Astrocyte (in vitro differentiated cells and primary cell): ENCODE data around the gene SND1. TPM values are rescaled to one million over a fixed set of nuclear protein-coding genes. Genes with fewer than 3 reads are reported as not detected.

ENCODE experiments used
- DNase-seq: peaks from one replicate; pipeline ENCODE4 v3.0.0-alpha.2; 2010; ENCODE audit warnings: low read depth
- FAIRE-seq: peaks from 2 replicates; lab custom pipeline; 2011; peaks lifted over from hg19 to GRCh38; lab: Jason Lieb, UNC
- H2AFZ ChIP-seq: 2 replicates; pipeline ENCODE4 v1.6.0; 2012; ENCODE audit warnings: low read depth, low read length, inconsistent platforms
- H3K27ac ChIP-seq: 2 replicates; pipeline ENCODE4 v1.5.1; 2011; ENCODE audit warnings: low read depth, low read length, inconsistent platforms
- H3K27me3 ChIP-seq: 2 replicates; pipeline ENCODE4 v1.6.0; 2011; ENCODE audit warnings: low read length, inconsistent platforms; ENCODE audit not compliant: insufficient read depth
- H3K36me3 ChIP-seq: 2 replicates; pipeline ENCODE4 v1.5.1; 2011; ENCODE audit warnings: low read length, inconsistent platforms; ENCODE audit not compliant: insufficient read depth
- H3K4me1 ChIP-seq: 2 replicates; pipeline ENCODE4 v1.5.1; 2011; ENCODE audit warnings: low read length, inconsistent platforms; ENCODE audit not compliant: insufficient read depth
- H3K4me2 ChIP-seq: 2 replicates; pipeline ENCODE4 v1.6.0; 2012; ENCODE audit warnings: low read length, inconsistent platforms
- H3K4me3 ChIP-seq: 2 replicates; pipeline ENCODE4 v1.5.1; 2011; ENCODE audit warnings: low read depth, mild to moderate bottlenecking, low read length, inconsistent platforms; ENCODE audit not compliant: insufficient read depth
- H3K79me2 ChIP-seq: 2 replicates; pipeline ENCODE4 v1.6.0; 2012; ENCODE audit warnings: mild to moderate bottlenecking, low read length, inconsistent platforms; ENCODE audit not compliant: insufficient read depth
- H3K9ac ChIP-seq: 2 replicates; pipeline ENCODE4 v1.6.0; 2012; ENCODE audit warnings: mild to moderate bottlenecking, low read length, inconsistent platforms
- H3K9me3 ChIP-seq: 2 replicates; pipeline ENCODE4 v1.5.1; 2012; ENCODE audit warnings: low read depth, mild to moderate bottlenecking, low read length, inconsistent platforms; ENCODE audit not compliant: insufficient read depth
- H4K20me1 ChIP-seq: 2 replicates; pipeline ENCODE4 v1.6.0; 2012; ENCODE audit warnings: low read length, inconsistent platforms; ENCODE audit not compliant: insufficient read depth
- H3K27ac Mint-ChIP-seq: one replicate; pipeline ENCODE4 v1.8.0; 2021; ENCODE audit warnings: mild to moderate bottlenecking, mixed read lengths; ENCODE audit not compliant: unreplicated experiment
- H3K27me3 Mint-ChIP-seq: one replicate; pipeline ENCODE4 v1.8.0; 2021; ENCODE audit warnings: low read depth, mixed read lengths; ENCODE audit not compliant: unreplicated experiment
- H3K36me3 Mint-ChIP-seq: one replicate; pipeline ENCODE4 v1.8.0; 2021; ENCODE audit warnings: low read depth, mixed read lengths; ENCODE audit not compliant: unreplicated experiment
- H3K4me1 Mint-ChIP-seq: one replicate; pipeline ENCODE4 v1.8.0; 2021; ENCODE audit warnings: low read depth, mixed read lengths; ENCODE audit not compliant: unreplicated experiment
- H3K4me3 Mint-ChIP-seq: one replicate; pipeline ENCODE4 v1.8.0; 2021; ENCODE audit warnings: mild to moderate bottlenecking, moderate library complexity, mixed read lengths; ENCODE audit not compliant: unreplicated experiment
- H3K9me3 Mint-ChIP-seq: one replicate; pipeline ENCODE4 v1.8.0; 2021; ENCODE audit warnings: mild to moderate bottlenecking, mixed read lengths; ENCODE audit not compliant: unreplicated experiment
- CTCF ChIP-seq: IDR thresholded peaks from 2 replicates; pipeline ENCODE4 v1.5.1; 2011; ENCODE audit warnings: low read depth, mild to moderate bottlenecking, inconsistent platforms, low read length, moderate library complexity; ENCODE audit not compliant: insufficient read depth
- EZH2 ChIP-seq: IDR thresholded peaks from 2 replicates; pipeline ENCODE4 v1.6.1; 2012; ENCODE audit warnings: mild to moderate bottlenecking, low read length, inconsistent platforms; ENCODE audit not compliant: insufficient read depth
- total RNA-seq: library from RNA; stranded (reverse); gene quantifications from 2 replicates; pipeline ENCODE4 v1.2.1, GENCODE V29; 2021

The SND1 gene
- total RNA-seq, 1 donor from 2014 or later, result 267 TPM

GRCh38 chr7:127680983-127681382 lies 29.0 kb downstream of the SND1 start:
- H3K4me3 Mint-ChIP-seq, result no peak overlapping the region
- Histone ChIP-seq H3K4me3 (no peak overlapping the region), H3K79me2 (peaks cover 99% of the 10 kb centered on the region), H3K9ac (no peak overlapping the region), H3K4me1 (peaks cover 16% of the 10 kb centered on the region), H3K27ac (no peak overlapping the region), H3K27me3 (no peaks in the 10 kb centered on the region), H2AFZ (no peak overlapping the region), H4K20me1 (peaks cover 90% of the 10 kb centered on the region), H3K4me2 (no peak overlapping the region), H3K36me3 (peaks cover 3% of the 10 kb centered on the region), H3K9me3 (no peaks in the 10 kb centered on the region)
- H3K9me3 Mint-ChIP-seq, result no peaks in the 10 kb centered on the region
- peaks cover 47% of the 10 kb centered on the region for H3K4me1 Mint-ChIP-seq
- no peak overlapping the region for H3K27ac Mint-ChIP-seq
- peaks cover 15% of the 10 kb centered on the region for H3K36me3 Mint-ChIP-seq
- no peak for DNase-seq
- no peak for FAIRE-seq
- H3K27me3 Mint-ChIP-seq, result no peaks in the 10 kb centered on the region
- TF ChIP-seq CTCF (no peak), EZH2 (no peak)

- H3K4me3 ChIP-seq, result no peak overlapping the region
- H2AFZ ChIP-seq, result no peak overlapping the region
- no peak overlapping the region for H3K27ac Mint-ChIP-seq
- DNase-seq (no peak), FAIRE-seq (no peak)
- no peak overlapping the region for H3K9ac ChIP-seq
- H3K27me3 Mint-ChIP-seq, result no peaks in the 10 kb centered on the region
- H3K79me2 ChIP-seq, result peaks cover 99% of the 10 kb centered on the region
- H3K4me3 Mint-ChIP-seq, result no peak overlapping the region
- no peak for TF ChIP-seq CTCF
- no peak for TF ChIP-seq EZH2
- peaks cover 87% of the 10 kb centered on the region for H4K20me1 ChIP-seq
- H3K4me1 Mint-ChIP-seq, result peaks cover 47% of the 10 kb centered on the region
- no peaks in the 10 kb centered on the region for H3K9me3 ChIP-seq
- H3K9me3 Mint-ChIP-seq, result no peaks in the 10 kb centered on the region
- no peak overlapping the region for H3K4me2 ChIP-seq
- H3K27ac ChIP-seq, result no peak overlapping the region
- peaks cover 16% of the 10 kb centered on the region for H3K4me1 ChIP-seq
- H3K27me3 ChIP-seq, result no peaks in the 10 kb centered on the region
- peaks cover 20% of the 10 kb centered on the region for H3K36me3 Mint-ChIP-seq
- H3K36me3 ChIP-seq, result peaks cover 7% of the 10 kb centered on the region
Measured at GRCh38 chr7:127682140-127682539, 30.1 kb downstream of the SND1 start.

GRCh38 chr7:127683776-127684681 lies 32.0 kb downstream of the SND1 start:
- Histone ChIP-seq H3K4me2 (no peak overlapping the region), H3K9ac (no peak overlapping the region), H3K36me3 (peaks cover 4% of the 10 kb centered on the region), H3K4me3 (no peak overlapping the region), H4K20me1 (peaks cover 83% of the 10 kb centered on the region), H2AFZ (no peak overlapping the region), H3K27me3 (no peaks in the 10 kb centered on the region), H3K27ac (no peak overlapping the region), H3K79me2 (peaks cover 98% of the 10 kb centered on the region), H3K9me3 (no peaks in the 10 kb centered on the region), H3K4me1 (peaks cover under 1% of the 10 kb centered on the region)
- no peaks in the 10 kb centered on the region for H3K27me3 Mint-ChIP-seq
- FAIRE-seq, result no peak
- no peaks in the 10 kb centered on the region for H3K9me3 Mint-ChIP-seq
- H3K27ac Mint-ChIP-seq, result no peak overlapping the region
- H3K4me3 Mint-ChIP-seq, result no peak overlapping the region
- peaks cover 19% of the 10 kb centered on the region for H3K36me3 Mint-ChIP-seq
- DNase-seq, result no peak
- peaks cover 34% of the 10 kb centered on the region for H3K4me1 Mint-ChIP-seq
- no peak for TF ChIP-seq CTCF
- TF ChIP-seq EZH2, result no peak
